HepG2 (cell line): ENCODE results near the gene RWDD4. TPM values are rescaled to one million over a fixed set of nuclear protein-coding genes. Genes with fewer than 3 reads are reported as not detected.

Source experiments
- ARNTL ChIP-seq: sonication (generic); formaldehyde crosslinking; IDR thresholded peaks from 2 replicates; pipeline ENCODE4 v1.4.0; 2020; ENCODE audit warnings: mild to moderate bottlenecking, missing genetic modification reagents
- BRD4 ChIP-seq: sonication (generic); formaldehyde crosslinking; IDR thresholded peaks from 2 replicates; pipeline ENCODE4 v1.4.0; 2020; ENCODE audit warnings: missing genetic modification reagents
- DMAP1 ChIP-seq: IDR thresholded peaks from 2 replicates; pipeline ENCODE4 v1.6.1; 2016
- FOXA3 ChIP-seq: IDR thresholded peaks from 2 replicates; pipeline ENCODE4 v1.6.1; 2016; ENCODE audit warnings: missing genetic modification reagents, missing compliant biosample characterization
- HNF4A ChIP-seq: sonication (generic); formaldehyde crosslinking; IDR thresholded peaks from 2 replicates; pipeline ENCODE4 v1.4.0; 2020; ENCODE audit warnings: missing genetic modification reagents
- MATR3 ChIP-seq: sonication (generic); formaldehyde crosslinking; IDR thresholded peaks from 2 replicates; pipeline ENCODE4 v1.4.0; 2020; ENCODE audit warnings: missing genetic modification reagents
- RNF2 ChIP-seq: fragments of 450-650 bp; conservative IDR thresholded peaks from 2 replicates; pipeline ENCODE4 v1.6.1; 2016; ENCODE audit warnings: low read depth
- TFDP1 ChIP-seq: IDR thresholded peaks from 2 replicates; pipeline ENCODE4 v1.6.1; 2016; ENCODE audit warnings: missing compliant biosample characterization, missing genetic modification reagents, borderline replicate concordance
- ZFY ChIP-seq: sonication (generic); formaldehyde crosslinking; IDR thresholded peaks from 2 replicates; pipeline ENCODE4 v1.4.0; 2020; ENCODE audit warnings: missing genetic modification reagents
- ZMAT3 ChIP-seq: sonication (generic); formaldehyde crosslinking; conservative IDR thresholded peaks from 2 replicates; pipeline ENCODE4 v1.7.0; 2021; ENCODE audit warnings: missing genetic modification reagents
- ZNF138 ChIP-seq: sonication (generic); formaldehyde crosslinking; IDR thresholded peaks from 2 replicates; pipeline ENCODE4 v1.5.0; 2020; ENCODE audit warnings: mild to moderate bottlenecking, low read depth, missing genetic modification reagents
- ZNF562 ChIP-seq: sonication (generic); formaldehyde crosslinking; IDR thresholded peaks from 2 replicates; pipeline ENCODE4 v1.8.0; 2022; ENCODE audit warnings: missing genetic modification reagents, borderline replicate concordance
- ZNF619 ChIP-seq: sonication (generic); formaldehyde crosslinking; IDR thresholded peaks from 2 replicates; pipeline ENCODE4 v1.4.0; 2020; ENCODE audit warnings: mild to moderate bottlenecking, missing genetic modification reagents
- ZNF660 ChIP-seq: sonication (generic); formaldehyde crosslinking; IDR thresholded peaks from 2 replicates; pipeline ENCODE4 v1.5.1; 2020; ENCODE audit warnings: mild to moderate bottlenecking, low read depth, missing genetic modification reagents, borderline replicate concordance
- ZNF670 ChIP-seq: sonication (generic); formaldehyde crosslinking; IDR thresholded peaks from 2 replicates; pipeline ENCODE4 v1.8.0; 2022; ENCODE audit warnings: mild to moderate bottlenecking, missing genetic modification reagents, borderline replicate concordance
- ZNF710 ChIP-seq: sonication (generic); formaldehyde crosslinking; IDR thresholded peaks from 2 replicates; pipeline ENCODE4 v1.5.0; 2020; ENCODE audit warnings: mild to moderate bottlenecking, missing genetic modification reagents, borderline replicate concordance
- ZSCAN21 ChIP-seq: sonication (generic); formaldehyde crosslinking; IDR thresholded peaks from 2 replicates; pipeline ENCODE4 v1.8.0; 2022; ENCODE audit warnings: mild to moderate bottlenecking, missing genetic modification reagents, moderate library complexity, borderline replicate concordance
- ZZZ3 ChIP-seq: sonication (generic); formaldehyde crosslinking; IDR thresholded peaks from 2 replicates; pipeline ENCODE4 v1.4.0; 2020; ENCODE audit warnings: missing genetic modification reagents, mild to moderate bottlenecking, borderline replicate concordance
- polyA plus RNA-seq, 8 experiments: library from polyadenylated mRNA; depleted of rRNA in 3 of 8; stranded (reverse) in 7 of 8; unstranded in 1 of 8; fragments of >200 nt; fragmentation: Illumina TruSeq in 4 of 8; extraction: Trizol in 4 of 8; gene quantifications; 2 replicates each; pipeline versions ENCODE4 v1.2.1 to v1.2.3, GENCODE V29; 2011 to 2016; ENCODE audit warnings: low read depth in 4 of 8, missing spikeins in 1 of 8, mixed read lengths in 1 of 8; ENCODE audit not compliant: insufficient read depth in 1 of 8
- total RNA-seq, 5 experiments: library from RNA; depleted of rRNA; stranded (reverse); fragments of >200 nt; fragmentation: Illumina TruSeq; extraction: Trizol; gene quantifications; 2 replicates each; pipeline ENCODE4 v1.2.3, GENCODE V29; 2016; ENCODE audit warnings: low read depth in 1 of 5
- TF ChIP-seq, protein P1 (sequence below): sonication (generic); formaldehyde crosslinking; IDR thresholded peaks from 2 replicates; pipeline ENCODE4 v1.5.0; 2020; ENCODE audit warnings: missing genetic modification reagents
- TF ChIP-seq, protein P2 (sequence below): sonication (generic); formaldehyde crosslinking; IDR thresholded peaks from 2 replicates; pipeline ENCODE4 v1.5.0; 2020; ENCODE audit warnings: mild to moderate bottlenecking, missing genetic modification reagents
- TF ChIP-seq, protein P3 (sequence below): sonication (generic); formaldehyde crosslinking; IDR thresholded peaks from 2 replicates; pipeline ENCODE4 v1.8.0; 2022; ENCODE audit warnings: mild to moderate bottlenecking, missing genetic modification reagents

Gene RWDD4
- total and polyA plus RNA-seq, 2 of the 13 experiments (the other 11 are each of a cell fraction or from before 2014, with no cell fraction given) = 10.2 to 25.4 TPM

- TF ChIP-seq ARNTL (peak; percentile 48; the same call in 1 of the 2 replicates), ZNF562 (CRISPR knock-in tag) (no peak), ZNF710 (0 out of 2 replicates have a peak, but pooled peaks have one; percentile 10), ZFY (CRISPR knock-in tag) (peak; percentile 74; the same call in 1 of the 2 replicates), ZNF660 (CRISPR knock-in tag) (no peak), HNF4A (CRISPR knock-in tag) (no peak), BRD4 (CRISPR knock-in tag) (no peak), MATR3 (no peak), ZNF138 (CRISPR knock-in tag) (no peak), FOXA3 (no peak), DMAP1 (CRISPR knock-in tag) (0 out of 2 replicates have a peak, but pooled peaks have one; percentile 49), ZNF670 (no peak), RNF2 (peak; percentile 63; the same call in 1 of the 2 replicates), TFDP1 (peak; percentile 15; the same call in 1 of the 2 replicates), ZSCAN21 (CRISPR knock-in tag) (no peak), ZNF619 (CRISPR knock-in tag) (0 out of 2 replicates have a peak, but pooled peaks have one; percentile 16), ZMAT3 (CRISPR knock-in tag) (0 out of 2 replicates have a peak, but pooled peaks have one; percentile 19), ZZZ3 (CRISPR knock-in tag) (0 out of 2 replicates have a peak, but pooled peaks have one; percentile 1)
- TF ChIP-seq, protein P1, sequence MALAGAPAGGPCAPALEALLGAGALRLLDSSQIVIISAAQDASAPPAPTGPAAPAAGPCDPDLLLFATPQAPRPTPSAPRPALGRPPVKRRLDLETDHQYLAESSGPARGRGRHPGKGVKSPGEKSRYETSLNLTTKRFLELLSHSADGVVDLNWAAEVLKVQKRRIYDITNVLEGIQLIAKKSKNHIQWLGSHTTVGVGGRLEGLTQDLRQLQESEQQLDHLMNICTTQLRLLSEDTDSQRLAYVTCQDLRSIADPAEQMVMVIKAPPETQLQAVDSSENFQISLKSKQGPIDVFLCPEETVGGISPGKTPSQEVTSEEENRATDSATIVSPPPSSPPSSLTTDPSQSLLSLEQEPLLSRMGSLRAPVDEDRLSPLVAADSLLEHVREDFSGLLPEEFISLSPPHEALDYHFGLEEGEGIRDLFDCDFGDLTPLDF (CRISPR knock-in tag) = no peak
- TF ChIP-seq, protein P2, sequence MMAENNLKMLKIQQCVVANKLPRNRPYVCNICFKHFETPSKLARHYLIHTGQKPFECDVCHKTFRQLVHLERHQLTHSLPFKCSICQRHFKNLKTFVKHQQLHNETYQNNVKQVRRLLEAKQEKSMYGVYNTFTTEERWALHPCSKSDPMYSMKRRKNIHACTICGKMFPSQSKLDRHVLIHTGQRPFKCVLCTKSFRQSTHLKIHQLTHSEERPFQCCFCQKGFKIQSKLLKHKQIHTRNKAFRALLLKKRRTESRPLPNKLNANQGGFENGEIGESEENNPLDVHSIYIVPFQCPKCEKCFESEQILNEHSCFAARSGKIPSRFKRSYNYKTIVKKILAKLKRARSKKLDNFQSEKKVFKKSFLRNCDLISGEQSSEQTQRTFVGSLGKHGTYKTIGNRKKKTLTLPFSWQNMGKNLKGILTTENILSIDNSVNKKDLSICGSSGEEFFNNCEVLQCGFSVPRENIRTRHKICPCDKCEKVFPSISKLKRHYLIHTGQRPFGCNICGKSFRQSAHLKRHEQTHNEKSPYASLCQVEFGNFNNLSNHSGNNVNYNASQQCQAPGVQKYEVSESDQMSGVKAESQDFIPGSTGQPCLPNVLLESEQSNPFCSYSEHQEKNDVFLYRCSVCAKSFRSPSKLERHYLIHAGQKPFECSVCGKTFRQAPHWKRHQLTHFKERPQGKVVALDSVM (CRISPR knock-in tag) = 0 out of 2 replicates have a peak, but pooled peaks have one; percentile 5
- TF ChIP-seq, protein P3, sequence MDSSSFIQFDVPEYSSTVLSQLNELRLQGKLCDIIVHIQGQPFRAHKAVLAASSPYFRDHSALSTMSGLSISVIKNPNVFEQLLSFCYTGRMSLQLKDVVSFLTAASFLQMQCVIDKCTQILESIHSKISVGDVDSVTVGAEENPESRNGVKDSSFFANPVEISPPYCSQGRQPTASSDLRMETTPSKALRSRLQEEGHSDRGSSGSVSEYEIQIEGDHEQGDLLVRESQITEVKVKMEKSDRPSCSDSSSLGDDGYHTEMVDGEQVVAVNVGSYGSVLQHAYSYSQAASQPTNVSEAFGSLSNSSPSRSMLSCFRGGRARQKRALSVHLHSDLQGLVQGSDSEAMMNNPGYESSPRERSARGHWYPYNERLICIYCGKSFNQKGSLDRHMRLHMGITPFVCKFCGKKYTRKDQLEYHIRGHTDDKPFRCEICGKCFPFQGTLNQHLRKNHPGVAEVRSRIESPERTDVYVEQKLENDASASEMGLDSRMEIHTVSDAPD (CRISPR knock-in tag) = peak; percentile 4; the same call in 1 of the 2 replicates
Measured at GRCh38 chr4:183658362-183659028, 490 bp downstream of the RWDD4 start (continued).
